KOPT-K1 (cell line): Measurements from ENCODE around the gene CCDC81.
"Not testable (repeated sequence)": the region's sequence is repeated elsewhere in the genome, so short reads cannot be mapped to it uniquely, and the experiment has no call there.

ENCODE experiments used
- H3K27ac ChIP-seq: fragments of 200-600 bp; sonication (generic); 2 replicates; pipeline ENCODE4 v1.5.1; 2016; ENCODE audit warnings: antibody characterized with exemption, mild to moderate bottlenecking, low read depth, low read length; ENCODE audit not compliant: poor library complexity, severe bottlenecking
- H3K36me3 ChIP-seq: fragments of 200-600 bp; sonication (generic); 2 replicates; pipeline ENCODE4 v1.5.1; 2017; ENCODE audit warnings: antibody characterized with exemption, mild to moderate bottlenecking, low read length, moderate library complexity; ENCODE audit not compliant: insufficient read depth
- H3K9me3 ChIP-seq: fragments of 200-600 bp; sonication (generic); 2 replicates; pipeline ENCODE4 v1.5.1; 2017; ENCODE audit warnings: antibody characterized with exemption, low read length, mild to moderate bottlenecking; ENCODE audit not compliant: insufficient read depth, poor library complexity, severe bottlenecking

CCDC81 gene

GRCh38 chr11:86415026-86415425 lies 40.3 kb downstream of the CCDC81 start:
- Histone ChIP-seq H3K36me3 (no peaks in the 10 kb centered on the region), H3K27ac (no peak overlapping the region), H3K9me3 (no peaks in the 10 kb centered on the region)

- Histone ChIP-seq H3K36me3 (no peaks in the 10 kb centered on the region), H3K27ac (no peak overlapping the region), H3K9me3 (no peaks in the 10 kb centered on the region)
Observed at GRCh38 chr11:86416494-86416893, 41.8 kb downstream of the CCDC81 start.

GRCh38 chr11:86416951-86417350 lies 42.3 kb downstream of the CCDC81 start:
- H3K27ac ChIP-seq, H3K36me3 ChIP-seq, H3K9me3 ChIP-seq: not testable (repeated sequence)

DNA sequence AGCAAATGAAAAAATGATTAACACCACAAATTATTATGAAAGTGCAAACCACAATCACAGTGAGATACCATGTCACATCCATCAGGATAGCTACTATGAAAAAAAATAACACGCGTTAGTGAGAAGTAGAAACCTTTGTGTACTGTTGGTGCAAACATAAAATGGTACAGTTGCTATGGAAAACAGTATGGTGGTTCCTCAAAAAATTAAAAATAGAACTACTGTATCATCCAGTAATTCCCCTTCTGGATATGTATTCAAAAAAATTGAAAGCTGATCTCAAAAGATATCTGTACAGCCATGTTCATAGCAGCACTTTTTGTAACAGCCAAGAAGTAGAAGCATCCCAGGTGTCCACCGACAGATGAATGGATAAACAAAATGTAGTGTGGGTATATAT lies 43.4 kb downstream of the CCDC81 start:
- Histone ChIP-seq H3K27ac (no peak overlapping the region), H3K36me3 (no peaks in the 10 kb centered on the region), H3K9me3 (no peaks in the 10 kb centered on the region)

GRCh38 chr11:86418513-86418912 lies 43.8 kb downstream of the CCDC81 start:
- H3K27ac ChIP-seq = no peak overlapping the region
- H3K36me3 ChIP-seq = no peaks in the 10 kb centered on the region
- H3K9me3 ChIP-seq = no peaks in the 10 kb centered on the region

- Histone ChIP-seq H3K27ac (no peak overlapping the region), H3K9me3 (no peaks in the 10 kb centered on the region), H3K36me3 (no peaks in the 10 kb centered on the region)
Observed at GRCh38 chr11:86418917-86419316, 44.2 kb downstream of the CCDC81 start.

DNA sequence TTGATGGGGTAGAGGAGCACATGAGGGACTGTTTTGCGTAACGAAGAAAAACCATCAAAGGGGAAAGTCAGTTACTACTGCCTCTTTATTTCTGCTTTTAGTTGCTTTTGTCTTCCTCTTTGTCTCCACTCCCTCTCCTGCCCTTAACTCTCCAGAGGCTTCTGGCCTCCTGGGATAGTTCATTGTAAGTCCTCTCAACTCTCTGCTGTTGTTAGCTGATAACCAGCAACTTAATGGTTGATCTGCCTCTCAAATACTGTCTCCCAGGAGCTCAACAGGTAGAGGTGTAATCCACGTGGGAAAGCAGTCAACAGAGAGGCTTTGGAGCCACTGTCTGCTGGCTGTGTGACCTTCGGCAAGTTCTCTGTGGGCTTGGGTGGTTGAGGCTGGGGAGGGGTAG lies 47.3 kb downstream of the CCDC81 start:
- H3K36me3 ChIP-seq = no peaks in the 10 kb centered on the region
- no peaks in the 10 kb centered on the region for H3K9me3 ChIP-seq
- no peak overlapping the region for H3K27ac ChIP-seq

DNA sequence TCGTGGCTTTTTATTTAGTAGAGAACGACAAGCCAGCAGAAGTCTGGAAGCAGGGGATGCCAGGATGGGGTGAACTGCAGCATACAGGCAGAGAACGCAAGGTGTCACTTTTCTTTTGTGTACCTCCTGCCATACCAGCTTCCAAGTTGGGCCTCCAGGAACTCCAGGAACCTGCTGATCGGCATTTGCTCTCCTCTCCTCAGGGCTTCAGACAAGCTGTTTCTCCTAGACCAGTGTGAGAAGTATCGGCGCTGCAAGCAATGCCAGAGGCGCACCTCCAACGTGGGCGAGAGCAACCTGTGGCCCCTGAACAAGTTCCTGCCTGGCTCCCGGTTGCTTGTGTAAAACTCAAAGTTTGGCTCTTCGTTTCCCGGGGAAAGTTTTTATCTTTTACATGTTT lies 47.7 kb downstream of the CCDC81 start:
- H3K27ac ChIP-seq = no peak overlapping the region
- H3K36me3 ChIP-seq = no peaks in the 10 kb centered on the region
- H3K9me3 ChIP-seq = no peaks in the 10 kb centered on the region

- not testable (repeated sequence) for H3K36me3 ChIP-seq, H3K9me3 ChIP-seq, H3K27ac ChIP-seq
Observed at GRCh38 chr11:86423488-86423887, 48.8 kb downstream of the CCDC81 start.

DNA sequence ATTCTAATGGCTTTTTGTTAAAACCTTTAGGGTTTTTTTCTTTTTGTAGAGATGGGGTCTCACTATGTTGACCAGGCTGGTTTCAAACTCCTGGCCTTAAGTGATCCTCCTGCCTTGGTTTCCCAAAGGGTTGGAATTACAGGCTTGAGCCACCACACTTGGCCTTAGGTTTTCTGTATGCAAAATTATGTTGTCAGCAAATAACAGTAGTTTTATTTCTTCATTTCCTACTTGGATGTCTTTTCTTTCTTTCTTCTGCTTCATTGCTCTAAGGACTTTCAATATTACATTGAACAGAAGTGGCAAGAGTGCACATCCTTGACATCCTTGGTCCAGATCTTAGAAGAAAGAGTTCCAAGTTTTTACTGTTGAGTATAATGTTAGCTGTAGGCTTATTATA lies 52.8 kb downstream of the CCDC81 start:
- no peak overlapping the region for H3K27ac ChIP-seq
- H3K36me3 ChIP-seq = no peaks in the 10 kb centered on the region
- H3K9me3 ChIP-seq = peaks cover 9% of the 10 kb centered on the region

GRCh38 chr11:86431258-86431657 lies 56.6 kb downstream of the CCDC81 start:
- H3K9me3 ChIP-seq = peaks cover 9% of the 10 kb centered on the region
- no peaks in the 10 kb centered on the region for H3K36me3 ChIP-seq
- H3K27ac ChIP-seq = no peak overlapping the region

DNA sequence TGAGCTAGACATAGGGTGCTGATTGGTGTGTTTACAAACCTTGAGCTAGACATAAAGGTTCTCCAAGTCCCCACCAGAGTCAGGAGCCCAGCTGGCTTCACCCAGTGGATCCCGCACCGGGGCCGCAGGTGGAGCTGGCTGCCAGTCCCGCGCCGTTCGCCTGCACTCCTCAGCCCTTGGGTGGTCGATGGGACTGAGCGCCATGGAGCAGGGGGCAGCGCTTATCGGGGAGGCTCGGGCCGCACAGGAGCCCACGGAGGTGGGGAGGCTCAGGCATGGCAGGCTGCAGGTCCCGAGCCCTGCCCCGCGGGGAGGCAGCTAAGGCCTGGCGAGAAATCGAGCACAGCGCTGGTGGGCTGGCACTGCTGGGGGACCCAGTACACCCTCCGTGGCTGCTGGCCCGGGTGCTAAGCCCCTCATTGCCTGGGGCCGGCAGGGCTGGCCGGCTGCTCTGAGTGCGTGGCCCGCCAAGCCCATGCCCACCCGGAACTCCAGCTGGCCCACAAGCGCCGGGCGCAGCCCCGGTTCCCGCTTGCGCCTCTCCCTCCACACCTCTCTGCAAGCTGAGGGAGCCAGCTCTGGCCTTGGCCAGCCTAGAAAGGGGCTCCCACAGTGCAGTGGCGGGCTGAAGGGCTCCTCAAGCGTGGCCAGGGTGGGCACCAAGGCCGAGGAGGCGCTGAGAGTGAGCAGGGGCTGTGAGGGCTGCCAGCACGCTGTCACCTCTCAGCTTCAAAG lies 58.8 kb downstream of the CCDC81 start:
- not testable (repeated sequence) for H3K27ac ChIP-seq, H3K36me3 ChIP-seq, H3K9me3 ChIP-seq

DNA sequence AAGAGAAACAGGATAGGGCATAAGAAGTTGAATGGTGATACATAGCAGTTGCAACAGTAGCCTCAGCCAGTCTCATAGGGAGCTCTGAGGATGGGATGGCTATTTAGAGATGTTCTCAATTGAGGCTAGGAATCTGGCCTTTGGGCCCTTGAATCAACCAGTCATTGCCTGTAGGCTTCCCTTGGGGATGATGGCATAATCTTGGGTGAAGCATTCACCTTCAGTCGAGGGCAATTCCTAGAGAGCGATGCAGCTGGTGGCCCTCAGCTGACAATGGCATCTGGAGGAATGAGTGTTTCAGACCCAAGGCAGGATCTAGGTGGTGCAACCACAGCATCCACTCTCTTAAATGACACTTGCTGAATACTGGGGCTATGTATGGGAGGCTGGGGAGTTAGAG lies 61.0 kb downstream of the CCDC81 start:
- Histone ChIP-seq H3K27ac (no peak overlapping the region), H3K9me3 (peaks cover 9% of the 10 kb centered on the region), H3K36me3 (no peaks in the 10 kb centered on the region)

GRCh38 chr11:86438685-86439084 lies 64.0 kb downstream of the CCDC81 start:
- Histone ChIP-seq H3K9me3 (no peaks in the 10 kb centered on the region), H3K36me3 (no peaks in the 10 kb centered on the region), H3K27ac (no peak overlapping the region)

DNA sequence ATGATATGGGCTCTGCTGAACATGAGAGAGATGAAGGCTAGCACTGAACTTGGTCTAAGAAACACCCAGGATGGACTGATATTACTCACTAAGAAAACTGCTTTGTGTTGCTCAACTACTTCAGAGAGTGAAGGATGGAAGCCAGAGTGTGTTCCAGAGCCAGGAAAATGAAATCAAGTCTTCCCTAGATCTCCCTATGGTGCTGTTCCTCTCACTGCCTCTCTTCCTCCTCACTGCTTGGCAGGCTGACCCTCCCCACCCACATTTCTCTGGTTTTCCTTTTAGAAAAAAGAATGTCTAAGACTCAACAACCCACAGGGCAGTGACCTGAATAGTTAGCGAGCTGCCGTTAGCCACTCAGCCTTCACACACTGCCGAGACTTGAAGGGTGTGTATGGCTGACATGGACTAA lies 65.6 kb downstream of the CCDC81 start:
- Histone ChIP-seq H3K9me3 (no peaks in the 10 kb centered on the region), H3K27ac (no peak overlapping the region), H3K36me3 (no peaks in the 10 kb centered on the region)

DNA sequence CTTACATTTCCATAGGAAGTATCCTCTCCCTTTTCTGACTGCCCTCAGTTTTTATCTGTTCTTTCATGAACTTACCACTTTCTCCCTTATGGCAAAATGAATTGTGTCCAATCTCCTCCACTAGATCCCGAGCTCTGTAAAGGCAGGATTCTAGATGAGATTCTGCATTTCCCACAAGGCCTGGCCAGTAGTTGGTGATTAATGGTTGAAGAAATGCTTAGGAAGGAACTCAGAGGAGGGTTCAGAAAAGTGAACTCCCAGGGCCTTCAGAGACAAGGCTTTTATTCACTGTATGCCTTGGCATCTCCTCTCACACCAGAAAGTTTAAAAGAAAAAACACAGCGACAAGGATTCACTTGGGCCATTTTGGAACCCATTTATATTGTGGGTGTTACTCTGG lies 66.2 kb downstream of the CCDC81 start:
- H3K27ac ChIP-seq = no peak overlapping the region
- no peaks in the 10 kb centered on the region for H3K9me3 ChIP-seq
- H3K36me3 ChIP-seq = no peaks in the 10 kb centered on the region
